Nephron progenitor cell (in vitro differentiated cells): Measurements from ENCODE around the gene ZNF189.
"Not testable (repeated sequence)": the region's sequence is repeated elsewhere in the genome, so short reads cannot be mapped to it uniquely, and the experiment has no call there.

Experiments
- DNase-seq: peaks from one replicate; pipeline ENCODE4 v3.0.0; 2021
- H3K27ac Mint-ChIP-seq: 2 replicates; pipeline ENCODE4 v1.8.0; 2021; ENCODE audit warnings: mild to moderate bottlenecking, moderate library complexity, mixed read lengths
- H3K27me3 Mint-ChIP-seq: 2 replicates; pipeline ENCODE4 v1.8.0; 2021; ENCODE audit warnings: mild to moderate bottlenecking, low read depth, mixed read lengths; ENCODE audit not compliant: poor library complexity
- H3K36me3 Mint-ChIP-seq: 2 replicates; pipeline ENCODE4 v1.8.0; 2021; ENCODE audit warnings: low read depth, mixed read lengths
- H3K4me1 Mint-ChIP-seq: 2 replicates; pipeline ENCODE4 v1.8.0; 2021; ENCODE audit warnings: mixed read lengths
- H3K4me3 Mint-ChIP-seq: 2 replicates; pipeline ENCODE4 v1.8.0; 2021; ENCODE audit warnings: mild to moderate bottlenecking, moderate library complexity, mixed read lengths
- H3K9me3 Mint-ChIP-seq: 2 replicates; pipeline ENCODE4 v1.8.0; 2021; ENCODE audit warnings: mild to moderate bottlenecking, moderate library complexity, mixed read lengths
- CTCF ChIP-seq: fragments of 200-600 bp; sonication (generic); IDR thresholded peaks from 2 replicates; pipeline ENCODE4 v1.5.0; 2021; ENCODE audit warnings: antibody characterized with exemption

Gene ZNF189

GRCh38 chr9:101381833-101382342 is 16.8 kb upstream of the ZNF189 start:
- no peak for TF ChIP-seq CTCF
- H3K9me3 Mint-ChIP-seq, result peaks cover 49% of the 10 kb centered on the region
- H3K27me3 Mint-ChIP-seq, result no peaks in the 10 kb centered on the region
- peaks cover 32% of the 10 kb centered on the region for H3K36me3 Mint-ChIP-seq
- no peaks in the 10 kb centered on the region for H3K4me1 Mint-ChIP-seq
- DNase-seq, result no peak
- no peak overlapping the region for H3K27ac Mint-ChIP-seq
- no peak overlapping the region for H3K4me3 Mint-ChIP-seq

- Mint-ChIP-seq H3K4me1 (no peaks in the 10 kb centered on the region), H3K27ac (no peak overlapping the region), H3K9me3 (peaks cover 40% of the 10 kb centered on the region), H3K36me3 (peaks cover 46% of the 10 kb centered on the region), H3K4me3 (no peak overlapping the region), H3K27me3 (no peaks in the 10 kb centered on the region)
- no peak for DNase-seq
- TF ChIP-seq CTCF, result no peak
These were observed 15.3 kb upstream of the ZNF189 start for GRCh38 chr9:101383361-101383760.

GRCh38 chr9:101384873-101385536 is 13.6 kb upstream of the ZNF189 start, which contains the start of gene BAAT:
TSS of gene BAAT (minus strand) at chr9:101385006. CDS start at chr9:101371404, 13,602 bp downstream.
- H3K4me3 Mint-ChIP-seq, H3K27ac Mint-ChIP-seq: not testable (repeated sequence)
- H3K36me3 Mint-ChIP-seq, result peaks cover 63% of the 10 kb centered on the region

GRCh38 chr9:101387871-101388506 is 10.7 kb upstream of the ZNF189 start:
- H3K27me3 Mint-ChIP-seq, result no peaks in the 10 kb centered on the region
- TF ChIP-seq CTCF, result peak; percentile 29
- peaks cover 88% of the 10 kb centered on the region for H3K36me3 Mint-ChIP-seq
- no peak overlapping the region for H3K4me3 Mint-ChIP-seq
- no peak overlapping the region for H3K27ac Mint-ChIP-seq
- peaks cover 59% of the 10 kb centered on the region for H3K9me3 Mint-ChIP-seq
- DNase-seq, result no peak
- no peaks in the 10 kb centered on the region for H3K4me1 Mint-ChIP-seq

More at GRCh38 chr9:101384873-101385536, 13.6 kb upstream of the ZNF189 start, which contains the start of gene BAAT:
- not testable (repeated sequence) for DNase-seq, H3K27me3 Mint-ChIP-seq, H3K4me1 Mint-ChIP-seq
- peaks cover 29% of the 10 kb centered on the region for H3K9me3 Mint-ChIP-seq

- no peaks in the 10 kb centered on the region for H3K27me3 Mint-ChIP-seq
- peaks cover 93% of the 10 kb centered on the region for H3K36me3 Mint-ChIP-seq
- no peaks in the 10 kb centered on the region for H3K4me1 Mint-ChIP-seq
- H3K4me3 Mint-ChIP-seq, result no peak overlapping the region
- TF ChIP-seq CTCF, result no peak
- peaks cover 64% of the 10 kb centered on the region for H3K9me3 Mint-ChIP-seq
- no peak for DNase-seq
- no peak overlapping the region for H3K27ac Mint-ChIP-seq
These were observed 10.1 kb upstream of the ZNF189 start for GRCh38 chr9:101388507-101388993.

- Mint-ChIP-seq H3K27me3 (no peaks in the 10 kb centered on the region), H3K4me3 (no peak overlapping the region), H3K4me1 (peaks cover 9% of the 10 kb centered on the region), H3K9me3 (peaks cover 80% of the 10 kb centered on the region), H3K36me3 (peaks cover 97% of the 10 kb centered on the region), H3K27ac (no peak overlapping the region)
- no peak for DNase-seq
- no peak for TF ChIP-seq CTCF
These were observed 5.5 kb upstream of the ZNF189 start for GRCh38 chr9:101393135-101393534.
